Measurements from ENCODE around the gene G2E3. TPM values are rescaled to one million over a fixed set of nuclear protein-coding genes. Genes with fewer than 3 reads are reported as not detected.

G2E3 gene
- total and polyA plus RNA-seq, 4 donors: 2.4 to 14.0 (median 5.7) TPM

DNA sequence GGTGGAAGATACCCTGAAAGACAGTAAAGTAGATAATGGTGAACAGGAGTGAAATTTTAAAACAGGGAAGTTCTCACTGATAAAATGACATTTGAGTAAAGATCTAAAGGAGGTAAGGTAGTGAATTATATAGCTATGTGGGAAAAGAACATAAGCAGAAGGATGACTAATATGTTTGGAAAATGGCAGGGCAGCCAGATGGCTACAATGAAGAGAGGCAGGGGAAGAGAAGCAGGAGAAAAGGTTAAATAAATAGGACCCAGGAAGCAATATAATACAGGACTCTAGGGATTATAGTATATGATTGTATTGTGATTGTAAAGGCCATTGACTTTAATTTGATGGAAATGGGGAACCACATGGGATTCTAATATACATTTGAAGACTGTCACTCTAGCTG is 96.2 kb downstream of the G2E3 start:
- peaks cover 0 to 7% (median 2%) of the 10 kb centered on the region in 4 donors for H3K4me1 ChIP-seq (ENCODE audit: control insufficient read depth in 4 of 4, insufficient read depth in 4 of 4, low read length in 3 of 4)
- no peak for DNase-seq (ENCODE audit: low spot score)
- no peak overlapping the region for H3K27ac ChIP-seq (ENCODE audit: low read depth in 1 of 2, low read length in 2 of 2)
- no peak overlapping the region for H3K4me3 ChIP-seq (ENCODE audit: low read depth in 1 of 3, low read length in 3 of 3)
- H3K27me3 ChIP-seq (ENCODE audit: control insufficient read depth in 4 of 4, insufficient read depth in 4 of 4, low read length in 3 of 4): no peaks in the 10 kb centered on the region
- H3K9me3 ChIP-seq (ENCODE audit: control insufficient read depth in 4 of 4, low read length in 3 of 4): no peaks in the 10 kb centered on the region
- H3K36me3 ChIP-seq (ENCODE audit: control insufficient read depth in 4 of 4, insufficient read depth in 3 of 4, low read depth in 1 of 4, low read length in 3 of 4): peaks cover 4 to 38% (median 22%) of the 10 kb centered on the region in 4 donors
- no peak overlapping the region for H3K9ac ChIP-seq (ENCODE audit: low read depth in 1 of 2, low read length in 2 of 2)
- TF ChIP-seq RXRA (IDR thresholded peaks at IDR 0.05) (no peak), EGR1 (IDR thresholded peaks at IDR 0.05; ENCODE audit: low read depth in 2 of 2) (no peak), JUND (IDR thresholded peaks at IDR 0.05) (no peak), YY1 (IDR thresholded peaks at IDR 0.05) (no peak), GABPA (IDR thresholded peaks at IDR 0.05 in 1 of 2, conservative IDR thresholded peaks at IDR 0.05 in 1 of 2) (no peak), HNF4A (conservative IDR thresholded peaks at IDR 0.05) (no peak)
- TF ChIP-seq, protein P1, sequence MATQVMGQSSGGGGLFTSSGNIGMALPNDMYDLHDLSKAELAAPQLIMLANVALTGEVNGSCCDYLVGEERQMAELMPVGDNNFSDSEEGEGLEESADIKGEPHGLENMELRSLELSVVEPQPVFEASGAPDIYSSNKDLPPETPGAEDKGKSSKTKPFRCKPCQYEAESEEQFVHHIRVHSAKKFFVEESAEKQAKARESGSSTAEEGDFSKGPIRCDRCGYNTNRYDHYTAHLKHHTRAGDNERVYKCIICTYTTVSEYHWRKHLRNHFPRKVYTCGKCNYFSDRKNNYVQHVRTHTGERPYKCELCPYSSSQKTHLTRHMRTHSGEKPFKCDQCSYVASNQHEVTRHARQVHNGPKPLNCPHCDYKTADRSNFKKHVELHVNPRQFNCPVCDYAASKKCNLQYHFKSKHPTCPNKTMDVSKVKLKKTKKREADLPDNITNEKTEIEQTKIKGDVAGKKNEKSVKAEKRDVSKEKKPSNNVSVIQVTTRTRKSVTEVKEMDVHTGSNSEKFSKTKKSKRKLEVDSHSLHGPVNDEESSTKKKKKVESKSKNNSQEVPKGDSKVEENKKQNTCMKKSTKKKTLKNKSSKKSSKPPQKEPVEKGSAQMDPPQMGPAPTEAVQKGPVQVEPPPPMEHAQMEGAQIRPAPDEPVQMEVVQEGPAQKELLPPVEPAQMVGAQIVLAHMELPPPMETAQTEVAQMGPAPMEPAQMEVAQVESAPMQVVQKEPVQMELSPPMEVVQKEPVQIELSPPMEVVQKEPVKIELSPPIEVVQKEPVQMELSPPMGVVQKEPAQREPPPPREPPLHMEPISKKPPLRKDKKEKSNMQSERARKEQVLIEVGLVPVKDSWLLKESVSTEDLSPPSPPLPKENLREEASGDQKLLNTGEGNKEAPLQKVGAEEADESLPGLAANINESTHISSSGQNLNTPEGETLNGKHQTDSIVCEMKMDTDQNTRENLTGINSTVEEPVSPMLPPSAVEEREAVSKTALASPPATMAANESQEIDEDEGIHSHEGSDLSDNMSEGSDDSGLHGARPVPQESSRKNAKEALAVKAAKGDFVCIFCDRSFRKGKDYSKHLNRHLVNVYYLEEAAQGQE (IDR thresholded peaks at IDR 0.05): no peak

DNA sequence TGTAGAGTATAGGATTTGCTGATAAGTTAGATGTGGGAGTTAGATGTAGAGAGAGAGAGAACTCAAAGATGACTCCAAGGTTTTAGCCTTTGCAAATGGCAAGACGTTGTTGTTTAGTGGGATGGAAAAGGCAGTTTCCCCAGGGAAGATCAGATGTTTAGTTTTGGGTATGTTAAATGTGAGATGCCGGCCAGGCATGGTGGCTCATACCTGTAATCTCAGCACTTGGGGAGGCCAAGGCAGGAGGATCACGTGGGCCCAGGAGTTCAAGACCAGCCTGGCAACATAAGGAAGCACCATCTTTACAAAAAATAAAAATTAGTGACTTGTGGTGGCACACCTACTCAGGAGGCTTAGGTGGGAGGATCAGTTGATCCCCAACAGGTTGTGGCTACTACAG is 96.7 kb downstream of the G2E3 start:
- Histone ChIP-seq H3K9me3 (ENCODE audit: control insufficient read depth in 4 of 4, low read length in 3 of 4) (no peaks in the 10 kb centered on the region), H3K27me3 (ENCODE audit: control insufficient read depth in 4 of 4, insufficient read depth in 4 of 4, low read length in 3 of 4) (no peaks in the 10 kb centered on the region), H3K4me3 (ENCODE audit: low read depth in 1 of 3, low read length in 3 of 3) (no peak overlapping the region), H3K4me1 (ENCODE audit: control insufficient read depth in 4 of 4, insufficient read depth in 4 of 4, low read length in 3 of 4) (peaks cover 0 to 7% (median 2%) of the 10 kb centered on the region in 4 donors), H3K27ac (ENCODE audit: low read depth in 1 of 2, low read length in 2 of 2) (no peak overlapping the region), H3K36me3 (ENCODE audit: control insufficient read depth in 4 of 4, insufficient read depth in 3 of 4, low read depth in 1 of 4, low read length in 3 of 4) (peaks cover 4 to 40% (median 21%) of the 10 kb centered on the region in 4 donors), H3K9ac (ENCODE audit: low read depth in 1 of 2, low read length in 2 of 2) (no peak overlapping the region)
- TF ChIP-seq HNF4A (conservative IDR thresholded peaks at IDR 0.05) (no peak), RXRA (IDR thresholded peaks at IDR 0.05) (no peak), TAF1 (conservative IDR thresholded peaks at IDR 0.05) (no peak), FOXA2 (IDR thresholded peaks at IDR 0.05) (no peak), GABPA (IDR thresholded peaks at IDR 0.05 in 1 of 2, conservative IDR thresholded peaks at IDR 0.05 in 1 of 2) (no peak), FOXA1 (IDR thresholded peaks at IDR 0.05) (no peak), EGR1 (IDR thresholded peaks at IDR 0.05; ENCODE audit: low read depth in 2 of 2) (no peak), RAD21 (IDR thresholded peaks at IDR 0.05) (no peak), HNF4G (IDR thresholded peaks at IDR 0.05) (no peak), YY1 (IDR thresholded peaks at IDR 0.05) (no peak)
- TF ChIP-seq, protein P2, sequence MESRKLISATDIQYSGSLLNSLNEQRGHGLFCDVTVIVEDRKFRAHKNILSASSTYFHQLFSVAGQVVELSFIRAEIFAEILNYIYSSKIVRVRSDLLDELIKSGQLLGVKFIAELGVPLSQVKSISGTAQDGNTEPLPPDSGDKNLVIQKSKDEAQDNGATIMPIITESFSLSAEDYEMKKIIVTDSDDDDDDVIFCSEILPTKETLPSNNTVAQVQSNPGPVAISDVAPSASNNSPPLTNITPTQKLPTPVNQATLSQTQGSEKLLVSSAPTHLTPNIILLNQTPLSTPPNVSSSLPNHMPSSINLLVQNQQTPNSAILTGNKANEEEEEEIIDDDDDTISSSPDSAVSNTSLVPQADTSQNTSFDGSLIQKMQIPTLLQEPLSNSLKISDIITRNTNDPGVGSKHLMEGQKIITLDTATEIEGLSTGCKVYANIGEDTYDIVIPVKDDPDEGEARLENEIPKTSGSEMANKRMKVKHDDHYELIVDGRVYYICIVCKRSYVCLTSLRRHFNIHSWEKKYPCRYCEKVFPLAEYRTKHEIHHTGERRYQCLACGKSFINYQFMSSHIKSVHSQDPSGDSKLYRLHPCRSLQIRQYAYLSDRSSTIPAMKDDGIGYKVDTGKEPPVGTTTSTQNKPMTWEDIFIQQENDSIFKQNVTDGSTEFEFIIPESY (IDR thresholded peaks at IDR 0.05): no peak
- TF ChIP-seq, protein P1 (IDR thresholded peaks at IDR 0.05): no peak
- TF ChIP-seq, protein P3, sequence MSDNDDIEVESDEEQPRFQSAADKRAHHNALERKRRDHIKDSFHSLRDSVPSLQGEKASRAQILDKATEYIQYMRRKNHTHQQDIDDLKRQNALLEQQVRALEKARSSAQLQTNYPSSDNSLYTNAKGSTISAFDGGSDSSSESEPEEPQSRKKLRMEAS (IDR thresholded peaks at IDR 0.05): no peak
- WGBS: 96% methylated on average over 3 of the region's 3 CpGs
- no peak for DNase-seq (ENCODE audit: low spot score)
